HG03571 (cell line): ENCODE data around the gene CIT.
A peak's percentile ranks its signal among the peaks of the same experiment; 100 is the strongest.

Experiments used
- ATAC-seq: cut with Tn5 transposase; IDR thresholded peaks from one replicate; pipeline ENCODE4 v1.9.1; 2021; ENCODE audit not compliant: unreplicated experiment

The CIT gene

GRCh38 chr12:119705182-119705581, 171.9 kb downstream of the CIT start:
- ATAC-seq = no peak

GRCh38 chr12:119704065-119704747, 172.9 kb downstream of the CIT start:
- no peak for ATAC-seq

GRCh38 chr12:119700078-119700477, 177.0 kb downstream of the CIT start:
- no peak for ATAC-seq

GRCh38 chr12:119699199-119699760, 177.8 kb downstream of the CIT start:
- no peak for ATAC-seq

- no peak for ATAC-seq
Measured at GRCh38 chr12:119696943-119697342, 180.2 kb downstream of the CIT start.

- ATAC-seq = no peak
Measured at GRCh38 chr12:119695034-119695433, 182.1 kb downstream of the CIT start.

GRCh38 chr12:119694111-119694510, 183.0 kb downstream of the CIT start:
- ATAC-seq = no peak

GRCh38 chr12:119693511-119693910, 183.6 kb downstream of the CIT start:
- ATAC-seq = no peak

GRCh38 chr12:119692997-119693396, 184.1 kb downstream of the CIT start:
- no peak for ATAC-seq

- ATAC-seq = no peak
Measured at GRCh38 chr12:119692410-119692809, 184.7 kb downstream of the CIT start.

GRCh38 chr12:119691202-119691810, 185.8 kb downstream of the CIT start:
- no peak for ATAC-seq

- no peak for ATAC-seq
Measured at GRCh38 chr12:119689935-119690500, 187.1 kb downstream of the CIT start.

GRCh38 chr12:119687879-119688278, 189.2 kb downstream of the CIT start:
- ATAC-seq = no peak

- no peak for ATAC-seq
Measured at GRCh38 chr12:119687406-119687805, 189.7 kb downstream of the CIT start.

GRCh38 chr12:119686776-119687175, 190.3 kb downstream of the CIT start:
- no peak for ATAC-seq

- no peak for ATAC-seq
Measured at GRCh38 chr12:119686355-119686754, 190.8 kb downstream of the CIT start.

GRCh38 chr12:119685375-119685774, 191.7 kb downstream of the CIT start:
- ATAC-seq = no peak

GRCh38 chr12:119684711-119685369, 192.3 kb downstream of the CIT start:
- ATAC-seq = no peak

- no peak for ATAC-seq
Measured at GRCh38 chr12:119683816-119684215, 193.3 kb downstream of the CIT start.

GRCh38 chr12:119683413-119683812, 193.7 kb downstream of the CIT start:
- no peak for ATAC-seq

GRCh38 chr12:119682639-119683252, 194.4 kb downstream of the CIT start:
- peak; percentile 43 for ATAC-seq
